Measurements from ENCODE around the gene P2RY6. TPM values are rescaled to one million over a fixed set of nuclear protein-coding genes. Genes with fewer than 3 reads are reported as not detected.

The P2RY6 gene
- total and polyA plus RNA-seq, 3 experiments from 2014 or later: 0.20 to 0.24 TPM; not detected in 1

DNA sequence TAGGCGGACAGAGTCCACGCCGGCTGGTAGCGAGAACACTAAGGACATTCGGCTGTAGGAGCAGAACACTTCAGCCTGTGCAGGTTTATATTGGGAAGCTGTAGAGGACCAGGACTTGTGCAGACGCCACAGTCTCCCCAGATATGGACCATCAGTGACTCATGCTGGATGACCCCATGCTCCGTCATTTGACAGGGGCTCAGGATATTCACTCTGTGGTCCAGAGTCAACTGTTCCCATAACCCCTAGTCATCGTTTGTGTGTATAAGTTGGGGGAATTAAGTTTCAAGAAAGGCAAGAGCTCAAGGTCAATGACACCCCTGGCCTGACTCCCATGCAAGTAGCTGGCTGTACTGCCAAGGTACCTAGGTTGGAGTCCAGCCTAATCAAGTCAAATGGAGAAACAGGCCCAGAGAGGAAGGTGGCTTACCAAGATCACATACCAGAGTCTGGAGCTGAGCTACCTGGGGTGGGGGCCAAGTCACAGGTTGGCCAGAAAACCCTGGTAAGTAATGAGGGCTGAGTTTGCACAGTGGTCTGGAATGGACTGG is 36.8 kb upstream of the P2RY6 start:
- H3K27me3 Mint-ChIP-seq: peaks cover 3 to 8% of the 10 kb centered on the region in 2 donors
- POLR2A ChIA-PET: no interaction called here
- H3K4me3 Mint-ChIP-seq: no peak overlapping the region
- no peak overlapping the region for H3K4me3 ChIP-seq (ENCODE audit: low read length)
- no peaks in the 10 kb centered on the region for H3K36me3 Mint-ChIP-seq
- no peaks in the 10 kb centered on the region for H3K9me3 ChIP-seq (ENCODE audit: low read length)
- H3K27ac Mint-ChIP-seq: no peak overlapping the region
- no peaks in the 10 kb centered on the region for H3K4me1 ChIP-seq (ENCODE audit: insufficient read depth, low read length)
- DNase-seq: no peak
- no peaks in the 10 kb centered on the region for H3K9me3 Mint-ChIP-seq
- no peak overlapping the region for H3K27ac ChIP-seq (ENCODE audit: low read depth, low read length)
- H3K36me3 ChIP-seq (ENCODE audit: insufficient read depth, low read length): no peaks in the 10 kb centered on the region
- no peaks in the 10 kb centered on the region for H3K4me1 Mint-ChIP-seq
- no peaks in the 10 kb centered on the region for H3K27me3 ChIP-seq (ENCODE audit: insufficient read depth, low read length, poor library complexity, severe bottlenecking)
- CTCF ChIA-PET: no interaction called here

DNA sequence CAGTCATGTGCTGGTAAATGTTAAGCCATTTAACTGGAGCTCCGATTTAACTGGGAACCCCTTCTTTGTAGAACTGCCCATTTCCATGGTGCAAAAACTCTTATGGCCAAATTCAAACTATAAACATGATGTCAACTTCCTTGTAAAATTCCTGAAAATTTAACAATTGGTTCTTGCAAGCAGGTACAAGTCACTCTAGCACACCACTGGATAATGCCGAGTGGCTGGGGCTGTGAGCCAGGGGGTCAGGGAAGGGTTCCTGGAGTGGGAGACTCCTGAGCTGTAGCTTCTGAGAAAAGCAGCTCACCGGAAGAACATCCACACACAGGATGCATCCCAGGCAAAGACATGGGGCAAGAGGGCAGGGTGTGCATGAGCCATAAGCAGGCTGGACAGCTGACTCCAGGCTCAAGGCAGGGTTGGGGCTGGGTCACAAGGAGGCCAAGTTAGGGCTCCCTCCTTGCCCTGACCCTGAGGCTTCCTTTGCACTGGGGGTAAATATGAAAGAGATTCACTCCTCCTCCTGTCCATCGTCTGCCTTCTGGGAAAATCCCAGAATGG is 35.9 kb upstream of the P2RY6 start:
- no peaks in the 10 kb centered on the region for H3K4me1 Mint-ChIP-seq
- H3K9me3 ChIP-seq (ENCODE audit: low read length): no peaks in the 10 kb centered on the region
- no peaks in the 10 kb centered on the region for H3K27me3 ChIP-seq (ENCODE audit: insufficient read depth, low read length, poor library complexity, severe bottlenecking)
- POLR2A ChIA-PET: no interaction called here
- no peaks in the 10 kb centered on the region for H3K36me3 Mint-ChIP-seq
- no peaks in the 10 kb centered on the region for H3K36me3 ChIP-seq (ENCODE audit: insufficient read depth, low read length)
- H3K4me1 ChIP-seq (ENCODE audit: insufficient read depth, low read length): no peaks in the 10 kb centered on the region
- DNase-seq: no peak
- no peak overlapping the region for H3K4me3 ChIP-seq (ENCODE audit: low read length)
- H3K4me3 Mint-ChIP-seq: no peak overlapping the region
- no peaks in the 10 kb centered on the region for H3K9me3 Mint-ChIP-seq
- peak overlapping the region in 1 of 8 donors; percentile 70 for H3K27ac Mint-ChIP-seq
- CTCF ChIA-PET: interaction anchor here (1.2 to 1.6 kb wide), 2 partner anchors 22 to 115 kb away, joined by 4 read pairs; no protein-coding TSS in a partner anchor
- H3K27me3 Mint-ChIP-seq: peaks cover 7 to 14% of the 10 kb centered on the region in 2 donors
- no peak overlapping the region for H3K27ac ChIP-seq (ENCODE audit: low read depth, low read length)

DNA sequence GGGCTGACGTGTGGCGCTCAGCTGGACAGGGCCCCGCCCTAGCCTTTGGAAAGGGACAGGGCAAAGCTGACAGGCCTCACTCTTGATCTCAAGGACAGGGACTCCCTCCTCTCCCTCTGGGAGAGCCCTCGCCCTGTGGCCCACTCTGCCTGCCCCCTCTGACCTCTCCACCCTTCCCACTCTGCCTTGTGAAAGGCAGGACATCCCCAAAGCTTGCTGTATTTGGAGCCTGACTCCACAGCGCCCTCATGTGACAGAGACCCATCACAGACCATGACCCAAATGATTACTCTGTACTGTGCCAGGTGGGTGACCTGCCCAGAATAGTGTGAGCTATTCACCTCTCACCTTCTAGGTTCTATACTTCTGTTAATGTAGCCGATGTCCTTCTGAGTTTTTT is 35.3 kb upstream of the P2RY6 start:
- H3K4me1 ChIP-seq (ENCODE audit: insufficient read depth, low read length): no peaks in the 10 kb centered on the region
- POLR2A ChIA-PET: no interaction called here
- H3K36me3 ChIP-seq (ENCODE audit: insufficient read depth, low read length): no peaks in the 10 kb centered on the region
- Mint-ChIP-seq H3K27me3 (peaks cover 7 to 19% of the 10 kb centered on the region in 2 donors), H3K27ac (peak overlapping the region in 1 of 8 donors; percentile 11), H3K4me3 (no peak overlapping the region), H3K4me1 (no peaks in the 10 kb centered on the region), H3K36me3 (no peaks in the 10 kb centered on the region), H3K9me3 (no peaks in the 10 kb centered on the region)
- H3K9me3 ChIP-seq (ENCODE audit: low read length): no peaks in the 10 kb centered on the region
- CTCF ChIA-PET: interaction anchor here (1.2 to 1.6 kb wide), 2 partner anchors 21 to 114 kb away, joined by 4 read pairs; no protein-coding TSS in a partner anchor
- DNase-seq: no peak
- H3K27ac ChIP-seq (ENCODE audit: low read depth, low read length): no peak overlapping the region
- no peaks in the 10 kb centered on the region for H3K27me3 ChIP-seq (ENCODE audit: insufficient read depth, low read length, poor library complexity, severe bottlenecking)
- H3K4me3 ChIP-seq (ENCODE audit: low read length): no peak overlapping the region

DNA sequence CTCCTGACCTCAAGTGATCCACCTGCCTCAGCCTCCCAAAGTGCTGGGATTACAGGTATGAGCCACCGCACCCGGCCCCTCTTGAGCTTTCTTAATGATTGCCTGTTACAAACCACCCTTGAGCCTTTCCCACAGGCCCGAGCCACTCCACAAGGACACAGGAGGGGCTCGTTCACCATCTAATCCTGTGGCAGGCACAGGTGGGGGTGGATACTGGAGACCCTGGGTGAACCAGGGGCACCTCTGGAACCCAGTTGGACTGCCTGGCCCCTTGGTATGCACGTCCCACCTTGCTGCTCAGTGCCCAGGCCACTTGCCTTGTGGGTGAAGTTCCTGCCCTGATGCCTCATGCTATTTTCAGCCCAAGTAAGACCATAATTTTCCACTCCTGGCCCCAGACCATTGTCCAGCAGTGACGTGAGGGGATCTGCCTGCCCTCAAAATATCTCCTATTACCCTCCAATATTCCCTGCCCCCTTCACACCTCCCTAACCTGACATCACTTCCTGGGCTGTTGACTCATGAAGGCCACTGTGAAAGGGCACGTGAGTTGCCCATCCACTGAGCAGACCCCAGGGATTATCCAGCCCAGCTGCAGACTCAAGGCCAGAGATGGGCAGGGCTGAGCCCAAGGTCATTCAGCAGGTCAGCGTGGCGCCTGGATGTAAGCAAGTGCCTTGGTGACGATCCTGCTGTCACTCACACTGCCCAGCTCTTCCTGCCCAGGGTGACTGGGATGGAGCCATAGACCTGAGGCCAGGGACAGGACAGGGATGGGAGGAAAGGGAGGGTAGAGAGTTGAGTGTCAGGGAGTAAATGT is 34.5 kb upstream of the P2RY6 start:
- H3K27ac ChIP-seq (ENCODE audit: low read depth, low read length): no peak overlapping the region
- Mint-ChIP-seq H3K27me3 (peaks cover 7 to 23% of the 10 kb centered on the region in 2 donors), H3K4me1 (peaks cover 0 to 4% (median under 1%) of the 10 kb centered on the region in 3 donors), H3K36me3 (no peaks in the 10 kb centered on the region), H3K4me3 (no peak overlapping the region), H3K27ac (no peak overlapping the region), H3K9me3 (no peaks in the 10 kb centered on the region)
- no peak overlapping the region for H3K4me3 ChIP-seq (ENCODE audit: low read length)
- POLR2A ChIA-PET: no interaction called here
- no peak for DNase-seq
- H3K9me3 ChIP-seq (ENCODE audit: low read length): no peaks in the 10 kb centered on the region
- CTCF ChIA-PET: interaction anchor here (1.6 kb wide), 1 partner anchor 113 kb away, joined by 4 read pairs; no protein-coding TSS in a partner anchor
- H3K36me3 ChIP-seq (ENCODE audit: insufficient read depth, low read length): no peaks in the 10 kb centered on the region
- no peaks in the 10 kb centered on the region for H3K27me3 ChIP-seq (ENCODE audit: insufficient read depth, low read length, poor library complexity, severe bottlenecking)
- peaks cover 4% of the 10 kb centered on the region for H3K4me1 ChIP-seq (ENCODE audit: insufficient read depth, low read length)

DNA sequence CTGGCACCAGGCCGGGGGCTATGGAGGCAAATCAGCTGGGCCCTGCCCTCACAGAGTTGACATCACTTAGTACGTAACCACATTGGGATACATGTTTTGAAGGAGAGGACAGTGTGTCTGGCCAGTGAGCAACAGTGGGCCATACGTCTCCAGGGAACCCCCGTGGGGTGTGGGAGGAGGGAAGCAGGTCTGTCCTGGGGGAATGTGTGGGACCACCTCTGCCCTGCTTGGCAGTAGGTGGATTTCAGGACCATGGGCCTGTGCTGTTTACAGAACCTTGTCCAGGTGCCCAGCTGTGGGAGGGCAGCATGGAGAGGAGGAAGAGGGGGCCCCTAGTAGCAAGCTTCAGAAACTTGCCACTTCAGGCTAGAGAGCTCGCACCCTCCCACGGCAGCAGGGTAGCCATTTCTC is 33.0 kb upstream of the P2RY6 start:
- Histone ChIP-seq H3K36me3 (ENCODE audit: insufficient read depth, low read length) (no peaks in the 10 kb centered on the region), H3K27ac (ENCODE audit: low read depth, low read length) (no peak overlapping the region), H3K9me3 (ENCODE audit: low read length) (no peaks in the 10 kb centered on the region), H3K4me3 (ENCODE audit: low read length) (no peak overlapping the region), H3K4me1 (ENCODE audit: insufficient read depth, low read length) (peaks cover 4% of the 10 kb centered on the region), H3K27me3 (ENCODE audit: insufficient read depth, low read length, poor library complexity, severe bottlenecking) (no peaks in the 10 kb centered on the region)
- no peaks in the 10 kb centered on the region for H3K36me3 Mint-ChIP-seq
- H3K4me1 Mint-ChIP-seq: peaks cover 0 to 4% (median 1%) of the 10 kb centered on the region in 3 donors
- peaks cover 4 to 23% of the 10 kb centered on the region in 2 donors for H3K27me3 Mint-ChIP-seq
- POLR2A ChIA-PET: no interaction called here
- H3K4me3 Mint-ChIP-seq: no peak overlapping the region
- no peak for DNase-seq
- H3K9me3 Mint-ChIP-seq: no peaks in the 10 kb centered on the region
- H3K27ac Mint-ChIP-seq: peak overlapping the region in 1 of 8 donors; percentile 24
- CTCF ChIA-PET: no interaction called here

DNA sequence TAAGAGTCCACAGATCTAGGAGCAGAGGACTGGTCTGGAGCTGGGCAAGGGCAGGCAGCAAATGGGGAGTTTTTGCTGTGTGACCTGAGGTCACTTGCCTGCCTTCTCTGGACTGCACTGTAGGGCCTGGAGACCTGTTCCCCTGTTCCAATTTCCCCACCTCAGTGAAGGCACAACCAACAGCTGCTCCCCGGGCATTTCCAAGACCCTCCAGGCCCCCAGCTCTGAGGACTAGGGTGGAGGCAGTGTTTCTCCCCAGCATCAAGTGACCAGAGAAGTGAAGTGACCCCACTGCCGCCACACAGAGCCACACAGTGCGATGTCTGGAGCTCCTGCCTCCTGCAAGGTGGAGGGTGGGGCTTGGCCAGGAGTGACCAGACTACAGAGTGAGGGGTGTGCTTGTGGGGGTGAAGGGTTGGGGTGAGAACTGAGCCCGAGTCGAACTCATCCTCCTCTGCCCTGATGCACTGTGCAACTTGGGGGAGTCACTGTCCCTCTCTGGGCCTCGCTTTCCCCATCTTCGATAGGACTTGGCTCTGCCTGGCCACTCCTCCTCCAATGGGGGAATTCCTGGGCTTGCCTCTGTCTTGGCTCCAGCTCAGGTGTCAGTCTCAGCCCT is 32.5 kb upstream of the P2RY6 start:
- no peaks in the 10 kb centered on the region for H3K9me3 ChIP-seq (ENCODE audit: low read length)
- no peak overlapping the region for H3K27ac Mint-ChIP-seq
- no peak overlapping the region for H3K4me3 ChIP-seq (ENCODE audit: low read length)
- H3K27ac ChIP-seq (ENCODE audit: low read depth, low read length): no peak overlapping the region
- no peaks in the 10 kb centered on the region for H3K9me3 Mint-ChIP-seq
- peaks cover 4% of the 10 kb centered on the region for H3K4me1 ChIP-seq (ENCODE audit: insufficient read depth, low read length)
- H3K27me3 ChIP-seq (ENCODE audit: insufficient read depth, low read length, poor library complexity, severe bottlenecking): no peaks in the 10 kb centered on the region
- ChIA-PET POLR2A (no interaction called here), CTCF (no interaction called here)
- no peaks in the 10 kb centered on the region for H3K36me3 ChIP-seq (ENCODE audit: insufficient read depth, low read length)
- no peak for DNase-seq
- H3K4me1 Mint-ChIP-seq: peaks cover 0 to 4% (median 1%) of the 10 kb centered on the region in 3 donors
- H3K27me3 Mint-ChIP-seq: peaks cover 4 to 23% of the 10 kb centered on the region in 2 donors
- H3K4me3 Mint-ChIP-seq: no peak overlapping the region
- H3K36me3 Mint-ChIP-seq: no peaks in the 10 kb centered on the region

DNA sequence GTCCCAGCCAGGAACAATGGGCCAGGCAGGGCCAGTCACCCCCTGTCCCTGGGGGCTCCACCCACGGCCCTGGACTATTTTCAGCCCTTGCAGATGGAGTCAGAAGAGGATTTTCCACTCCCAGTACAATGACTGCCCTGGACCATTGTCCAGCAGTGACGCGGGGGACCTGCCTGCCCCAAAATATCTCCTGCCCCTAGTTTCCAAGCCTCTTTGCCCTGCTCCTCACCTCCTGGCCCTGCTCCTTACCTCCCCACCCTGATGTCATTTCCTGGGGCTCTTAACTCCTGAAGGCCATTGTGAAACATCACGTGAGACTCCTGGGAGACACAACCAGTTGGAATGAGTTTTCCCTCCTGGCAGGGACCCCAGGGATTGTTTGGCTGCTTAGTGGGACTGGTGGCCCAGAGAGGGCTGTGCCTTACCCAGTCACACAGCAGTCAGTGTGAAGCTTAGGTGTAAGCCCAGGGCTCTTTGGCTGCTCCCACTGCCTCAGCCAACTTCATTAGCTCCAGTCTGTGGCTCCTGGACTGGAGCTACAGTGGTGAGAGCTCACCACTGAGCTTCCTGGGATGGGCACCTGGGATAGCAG is 31.9 kb upstream of the P2RY6 start:
- no peak overlapping the region for H3K4me3 Mint-ChIP-seq
- H3K36me3 ChIP-seq (ENCODE audit: insufficient read depth, low read length): no peaks in the 10 kb centered on the region
- H3K4me1 ChIP-seq (ENCODE audit: insufficient read depth, low read length): peaks cover 4% of the 10 kb centered on the region
- no peaks in the 10 kb centered on the region for H3K9me3 Mint-ChIP-seq
- CTCF ChIA-PET: no interaction called here
- H3K9me3 ChIP-seq (ENCODE audit: low read length): no peaks in the 10 kb centered on the region
- H3K27ac ChIP-seq (ENCODE audit: low read depth, low read length): no peak overlapping the region
- peaks cover 4 to 23% of the 10 kb centered on the region in 2 donors for H3K27me3 Mint-ChIP-seq
- no peaks in the 10 kb centered on the region for H3K27me3 ChIP-seq (ENCODE audit: insufficient read depth, low read length, poor library complexity, severe bottlenecking)
- peaks cover 0 to 4% (median 1%) of the 10 kb centered on the region in 3 donors for H3K4me1 Mint-ChIP-seq
- POLR2A ChIA-PET: no interaction called here
- no peak overlapping the region for H3K4me3 ChIP-seq (ENCODE audit: low read length)
- no peak overlapping the region for H3K27ac Mint-ChIP-seq
- no peak for DNase-seq
- H3K36me3 Mint-ChIP-seq: no peaks in the 10 kb centered on the region
